DMS 273 (cell line): ENCODE data around the gene TLCD1.

Experiments used
- DNase-seq: peaks from one replicate; lab custom pipeline; 2025; ENCODE audit not compliant: unreplicated experiment; lab: John Stamatoyannopoulos, UW

TLCD1 gene

GRCh38 chr17:28689011-28689410, 37.0 kb downstream of the TLCD1 start:
- DNase-seq = no peak

GRCh38 chr17:28688481-28688880, 37.6 kb downstream of the TLCD1 start:
- DNase-seq = no peak

- DNase-seq = peak; percentile 60
These were observed 39.7 kb downstream of the TLCD1 start for GRCh38 chr17:28686296-28686695.

- no peak for DNase-seq
These were observed 40.7 kb downstream of the TLCD1 start for GRCh38 chr17:28685366-28685765.

- peak; percentile 86 for DNase-seq
These were observed 41.1 kb downstream of the TLCD1 start for GRCh38 chr17:28684963-28685362.

- no peak for DNase-seq
These were observed 43.4 kb downstream of the TLCD1 start for GRCh38 chr17:28682655-28683054.

GRCh38 chr17:28675980-28676379, 50.1 kb downstream of the TLCD1 start:
- DNase-seq = peak; percentile 15

- DNase-seq = no peak
These were observed 50.5 kb downstream of the TLCD1 start for GRCh38 chr17:28675490-28675889.
